Breast epithelium (tissue), 3 donors: Measurements from ENCODE around the gene SYNE4.

Experiments used
- CTCF ChIP-seq, 3 donors: fragments of 450-650 bp; IDR thresholded peaks; one replicate each; pipeline ENCODE4 v1.5.1; 2016 to 2017; ENCODE audit warnings: antibody characterized with exemption in 3 of 3, mild to moderate bottlenecking in 3 of 3, moderate library complexity in 3 of 3
- POLR2A ChIP-seq: fragments of 450-650 bp; IDR thresholded peaks from one replicate; pipeline ENCODE4 v1.6.1; 2016; ENCODE audit warnings: antibody characterized with exemption, mild to moderate bottlenecking, moderate library complexity
- POLR2AphosphoS5 ChIP-seq, 3 donors: sonication (generic); formaldehyde crosslinking; IDR thresholded peaks; one replicate each; pipeline ENCODE4 v1.6.1; 2017; ENCODE audit warnings: antibody characterized with exemption in 3 of 3

- TF ChIP-seq POLR2A (no peak), CTCF (IDR thresholded peaks at IDR 0.05) (no peak), POLR2AphosphoS5 (IDR thresholded peaks at IDR 0.05) (no peak)
Measured at GRCh38 chr19:35991731-35992450, 16.7 kb downstream of the SYNE4 start.
